HK-2 (cell line): ENCODE results near the gene SLC7A8.
"Not testable (repeated sequence)": the region's sequence is repeated elsewhere in the genome, so short reads cannot be mapped to it uniquely, and the experiment has no call there.

Experiments used
- DNase-seq: peaks from one replicate; pipeline ENCODE4 v3.0.0-alpha.2; 2018; ENCODE audit not compliant: unreplicated experiment

The SLC7A8 gene

GRCh38 chr14:23183479-23183878 lies at the start of gene SLC7A8:
Gene SLC7A8, minus strand, starts transcription at chr14:23183660. Its CDS starts 746 bp downstream, at chr14:23182914.
- no peak for DNase-seq

- DNase-seq, result not testable (repeated sequence)
These were observed 48.9 kb upstream of the SLC7A8 start for GRCh38 chr14:23232241-23232808.

DNA sequence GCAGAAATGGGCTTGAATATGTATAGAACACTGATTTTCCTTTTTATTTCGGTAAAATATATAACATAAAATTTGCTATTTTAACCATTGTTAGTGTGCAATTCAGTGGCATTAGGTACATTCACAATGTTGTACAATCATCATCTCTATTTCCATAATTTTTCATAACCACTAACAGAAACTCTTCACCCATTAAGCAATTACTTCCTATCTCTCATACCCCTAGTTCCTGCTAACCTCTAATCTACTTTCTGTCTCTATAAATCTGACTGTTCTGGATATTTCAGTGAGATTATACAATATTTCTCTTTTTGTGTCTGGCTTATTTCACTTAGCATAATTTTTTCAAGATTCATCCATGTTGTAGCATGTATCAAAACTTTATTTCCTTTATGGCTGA lies 45.4 kb upstream of the SLC7A8 start:
- DNase-seq, result no peak

DNA sequence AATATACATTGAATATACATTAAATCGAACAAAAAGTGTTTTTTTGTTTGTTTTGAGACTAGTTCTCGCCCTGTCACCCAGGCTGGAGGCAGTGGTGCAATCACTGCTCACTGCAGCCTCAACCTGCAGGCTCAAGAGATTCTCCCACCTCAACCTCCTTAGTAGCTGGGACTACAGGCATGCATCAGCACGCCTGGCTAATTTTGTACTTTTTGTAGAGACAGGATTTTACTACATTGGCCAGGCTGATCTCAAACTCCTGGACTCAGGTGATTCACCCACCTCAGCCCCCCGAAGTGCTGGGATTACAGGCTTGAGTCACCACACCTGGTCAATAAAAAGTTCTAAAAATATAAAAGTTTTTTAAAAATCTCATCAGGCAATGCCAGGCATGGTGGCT lies 44.1 kb upstream of the SLC7A8 start:
- no peak for DNase-seq

DNA sequence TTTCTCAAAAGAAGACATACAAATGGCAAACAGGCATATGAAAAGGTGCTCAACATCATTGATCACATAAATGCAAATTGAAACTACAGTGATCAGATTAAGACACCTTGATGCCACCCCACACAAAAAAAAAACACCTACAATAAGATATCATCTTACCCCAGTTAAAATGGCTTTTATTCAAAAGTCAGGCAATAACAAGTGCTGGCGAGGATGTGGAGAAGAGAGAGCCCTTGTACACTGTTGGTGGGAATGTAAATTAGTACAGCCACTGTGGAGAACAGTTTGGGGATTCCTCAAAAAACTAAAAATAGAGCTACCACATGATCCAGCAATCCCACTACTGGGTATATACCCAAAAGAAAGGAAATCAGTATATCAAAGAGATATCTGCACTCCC lies 41.5 kb upstream of the SLC7A8 start:
- DNase-seq, result not testable (repeated sequence)

DNA sequence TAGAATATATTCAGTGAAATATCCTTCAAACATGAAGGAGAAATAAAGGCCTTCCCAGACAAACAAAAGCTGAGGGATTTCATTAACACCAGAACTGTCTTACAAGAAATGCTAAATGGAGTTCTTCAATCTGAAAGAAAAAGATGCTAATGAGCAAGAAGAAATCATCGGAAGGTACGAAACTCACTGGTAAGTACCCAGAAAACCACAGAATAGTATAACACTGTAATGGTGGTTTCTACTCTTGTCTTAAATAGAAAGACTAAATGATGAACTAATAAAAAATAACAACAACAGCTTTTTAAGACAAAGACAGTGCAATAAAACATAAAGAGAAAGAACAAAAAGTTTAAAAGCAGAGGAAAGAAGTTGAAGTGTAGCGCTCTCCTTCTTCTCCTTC lies 35.6 kb upstream of the SLC7A8 start:
- DNase-seq, result no peak

- no peak for DNase-seq
These were observed 33.9 kb upstream of the SLC7A8 start for GRCh38 chr14:23217032-23218020.

DNA sequence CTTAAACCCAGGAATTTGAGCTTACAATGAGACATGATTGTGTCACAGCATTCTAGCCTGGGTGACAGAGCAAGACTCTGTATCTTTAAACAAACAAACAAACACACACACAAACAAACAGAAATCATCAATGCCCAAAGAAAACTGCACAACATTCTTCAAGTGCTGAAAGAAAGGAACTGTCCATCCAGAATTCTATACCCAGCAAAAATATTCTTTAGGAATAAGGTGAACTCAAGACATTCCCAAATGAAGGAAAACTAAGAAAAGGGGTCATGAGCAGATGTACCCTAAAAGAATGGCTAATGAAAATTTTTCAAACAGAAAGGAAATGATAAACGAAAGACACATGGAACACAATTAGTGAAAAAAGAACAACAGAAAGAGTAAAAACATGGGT lies 32.0 kb upstream of the SLC7A8 start:
- no peak for DNase-seq

DNA sequence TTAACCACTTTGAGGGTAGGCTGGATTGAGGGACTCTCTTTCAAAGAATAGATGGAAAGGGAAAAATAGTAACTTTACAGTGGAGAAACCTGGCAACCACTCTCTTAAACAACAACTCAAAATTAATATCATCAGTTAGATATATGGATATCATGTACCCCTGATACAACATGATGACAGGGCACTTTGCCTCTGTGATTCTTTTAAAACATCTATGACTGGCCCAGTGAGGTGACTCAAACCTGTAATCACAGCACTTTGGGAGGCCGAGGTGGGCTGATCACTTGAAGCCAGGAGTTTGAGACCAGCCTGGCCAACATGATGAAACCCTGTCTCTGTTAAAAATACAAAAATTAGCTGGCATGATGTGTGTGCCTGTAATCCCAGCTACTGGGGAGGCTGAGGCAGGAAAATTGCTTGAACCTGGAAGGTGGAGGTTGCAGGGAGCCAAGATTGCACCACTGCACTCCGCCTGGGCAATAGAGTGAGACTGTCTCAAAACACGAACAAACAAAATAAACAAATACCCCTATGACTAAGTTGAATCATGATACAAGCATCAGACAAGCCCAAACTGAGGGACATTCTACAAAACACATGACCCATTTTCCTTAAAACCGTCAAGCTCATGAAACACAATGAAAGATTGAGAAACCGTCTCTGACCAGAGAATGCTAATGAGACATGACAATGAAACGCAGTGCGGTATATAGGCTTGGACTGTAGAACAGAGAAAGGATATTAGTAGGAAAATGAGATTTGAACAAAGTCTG lies 26.4 kb upstream of the SLC7A8 start:
- DNase-seq, result no peak

DNA sequence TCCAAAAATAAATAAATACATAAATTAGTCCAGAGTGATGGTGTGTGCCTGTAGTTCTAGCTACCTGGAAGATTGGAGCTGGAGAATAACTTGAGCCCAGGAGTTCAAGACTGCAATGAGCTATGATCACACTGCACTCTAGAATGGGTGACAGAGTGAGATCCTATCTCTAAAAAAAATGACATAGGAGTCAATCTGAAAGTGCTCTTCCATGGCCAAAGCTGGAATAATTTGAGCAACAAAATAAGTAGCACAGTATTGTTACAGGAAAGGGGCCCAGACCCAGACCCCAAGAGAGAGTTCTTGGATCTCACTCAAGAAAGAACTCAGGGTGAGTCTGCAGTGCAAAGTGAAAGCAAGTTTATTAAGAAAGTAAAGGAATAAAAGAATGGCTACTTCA lies 24.9 kb upstream of the SLC7A8 start:
- no peak for DNase-seq

GRCh38 chr14:23207146-23207540 lies 23.7 kb upstream of the SLC7A8 start:
- DNase-seq, result no peak

DNA sequence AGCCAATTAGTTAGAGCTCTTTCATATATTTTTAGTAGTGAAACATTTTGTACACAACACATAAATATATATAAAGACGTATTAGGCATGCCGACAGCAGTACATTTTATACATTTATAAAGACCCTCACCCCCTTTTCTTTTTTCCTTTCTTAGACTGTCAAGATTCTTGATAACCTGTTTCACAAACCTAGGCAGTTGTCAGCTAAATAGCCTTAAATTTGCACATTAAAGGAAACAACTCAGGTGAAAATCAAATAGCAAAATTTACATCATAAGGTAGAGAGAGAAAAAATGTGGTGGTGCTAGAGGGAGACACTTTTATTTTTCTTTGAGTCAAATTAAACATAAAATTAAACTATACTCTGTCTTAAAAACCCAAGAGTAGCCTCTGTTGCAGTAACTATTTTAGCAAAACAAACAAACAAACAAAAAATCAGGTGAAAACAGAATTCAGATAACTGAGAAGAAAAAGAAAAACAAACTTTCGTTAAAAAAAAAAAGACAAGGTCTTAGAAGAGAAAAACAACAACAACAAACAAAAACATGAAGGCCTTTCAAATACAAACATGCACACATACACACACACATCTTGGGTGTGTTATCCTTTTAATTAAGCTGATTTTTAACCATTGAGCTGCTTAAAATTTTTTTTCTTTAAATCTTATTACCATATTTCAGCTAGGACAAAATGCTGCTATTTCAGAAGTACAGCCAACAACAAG lies 23.1 kb upstream of the SLC7A8 start:
- no peak for DNase-seq

DNA sequence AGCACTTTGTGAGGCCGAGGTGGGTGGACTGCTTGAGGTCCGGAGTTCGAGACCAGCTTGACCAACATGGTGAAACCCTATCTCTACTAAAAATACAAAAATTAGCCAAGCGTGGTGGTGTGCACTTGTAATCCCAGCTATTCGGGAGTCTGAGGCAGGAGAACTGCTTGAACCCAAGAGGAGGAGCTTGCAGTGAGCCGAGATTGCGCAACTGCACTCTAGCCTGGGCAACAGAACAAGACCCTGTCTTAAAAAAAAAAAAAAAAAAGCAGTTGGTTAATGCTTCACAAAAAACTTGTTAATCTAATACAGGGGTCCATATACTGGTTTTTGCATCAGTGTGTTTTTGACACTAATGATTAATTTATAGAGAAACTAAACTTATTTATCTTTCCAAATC lies 18.5 kb upstream of the SLC7A8 start:
- no peak for DNase-seq

GRCh38 chr14:23199141-23199540 lies 15.7 kb upstream of the SLC7A8 start:
- not testable (repeated sequence) for DNase-seq

DNA sequence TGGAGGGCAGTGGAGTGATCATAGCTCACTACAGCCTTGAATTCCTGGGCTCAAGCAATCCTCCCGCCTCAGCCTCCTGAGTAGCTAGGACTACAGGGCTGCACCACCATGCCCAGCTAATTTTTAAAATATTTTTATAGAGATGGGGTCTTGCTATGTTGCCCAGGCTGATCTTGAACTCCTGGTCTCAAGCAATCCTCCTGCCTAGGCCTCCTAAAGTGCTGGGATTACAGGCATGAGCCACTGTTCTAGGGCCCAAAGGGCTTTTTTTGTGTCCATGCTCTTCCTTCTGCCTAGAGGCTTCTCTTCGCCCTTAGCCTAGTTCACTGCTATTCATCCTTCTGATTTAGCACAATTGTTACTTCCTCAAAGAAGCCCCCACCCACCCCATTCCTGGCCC lies 13.0 kb upstream of the SLC7A8 start:
- DNase-seq, result not testable (repeated sequence)

- no peak for DNase-seq
These were observed 12.2 kb upstream of the SLC7A8 start for GRCh38 chr14:23195552-23196101.

- DNase-seq, result no peak
These were observed 10.0 kb upstream of the SLC7A8 start for GRCh38 chr14:23193432-23193831.

GRCh38 chr14:23187925-23188324 lies 4.5 kb upstream of the SLC7A8 start:
- DNase-seq, result no peak

DNA sequence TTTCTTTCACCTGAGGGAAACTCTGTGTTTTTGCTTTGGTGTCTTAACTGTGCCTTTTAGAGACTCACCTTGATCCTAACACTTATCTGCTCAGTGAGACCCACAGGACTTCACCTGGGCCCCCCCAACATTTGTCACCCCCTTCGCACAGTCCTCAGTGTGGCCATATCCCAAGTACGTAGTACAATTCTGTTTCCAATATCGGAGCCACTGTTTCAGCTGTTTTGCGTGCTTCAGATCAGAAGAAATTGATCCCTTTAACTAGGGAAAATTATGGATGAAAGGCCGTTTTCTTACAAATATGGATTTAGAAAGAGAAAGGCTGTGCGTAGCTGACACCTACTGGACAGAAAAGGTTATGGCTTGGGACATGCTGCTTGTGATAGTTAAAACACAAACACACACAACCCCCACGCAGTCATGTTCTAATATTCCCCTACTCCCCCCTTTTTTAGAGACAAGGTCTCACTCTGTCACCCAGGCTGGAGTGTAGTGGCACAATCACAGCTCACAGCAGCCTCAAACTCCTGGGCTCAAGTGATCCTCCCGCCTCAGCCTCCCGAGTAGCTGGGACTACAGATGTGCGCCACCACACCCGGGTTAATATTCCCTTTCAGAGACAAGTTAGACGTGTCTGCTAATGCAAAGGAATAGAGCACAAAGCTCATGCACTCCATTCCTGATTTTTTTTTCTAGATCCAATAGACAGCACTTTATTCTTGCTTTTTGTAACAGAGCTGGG lies 3.6 kb upstream of the SLC7A8 start:
- no peak for DNase-seq

GRCh38 chr14:23185063-23185462 lies 1.6 kb upstream of the SLC7A8 start:
- no peak for DNase-seq

DNA sequence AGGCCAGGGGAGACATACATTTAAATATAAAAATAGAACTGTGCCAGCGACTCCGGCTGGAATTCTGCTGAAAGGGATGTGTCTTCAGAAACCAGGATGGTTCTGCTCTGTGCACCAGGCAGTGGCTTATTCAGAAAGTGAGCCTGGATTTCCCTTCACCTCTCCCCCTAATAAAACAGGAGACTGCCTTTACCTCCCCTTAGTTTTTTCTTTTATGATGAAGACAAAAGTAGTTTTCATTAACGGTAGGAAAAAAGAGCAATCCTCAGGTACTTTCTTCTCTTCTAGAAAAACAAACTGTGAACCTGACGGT lies 346 bp downstream of the SLC7A8 start:
- DNase-seq, result no peak
